ENCODE results near the gene CC2D1A.
"Not testable (repeated sequence)": the region's sequence is repeated elsewhere in the genome, so short reads cannot be mapped to it uniquely, and the experiment has no call there.

DNA sequence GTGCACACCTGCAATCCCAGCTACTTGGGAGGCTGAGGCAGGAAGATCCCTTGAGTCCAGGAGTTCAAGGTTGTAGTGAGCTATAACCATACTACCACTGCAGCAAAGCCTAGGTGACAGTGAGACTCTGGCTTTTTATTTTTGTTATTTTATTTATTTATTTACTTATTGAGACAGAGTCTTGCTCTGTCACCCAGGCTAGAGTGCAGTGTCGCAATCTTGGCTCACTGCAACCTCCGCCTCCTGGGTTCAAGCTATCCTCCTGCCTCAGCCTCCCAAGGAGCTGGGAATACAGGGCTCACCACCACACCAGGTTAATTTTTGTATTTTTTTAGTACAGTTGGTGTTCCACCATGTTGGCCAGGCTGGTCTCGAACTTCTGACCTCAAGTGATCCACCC, 67.5 kb downstream of the CC2D1A start:
- TF ChIP-seq, protein P1, sequence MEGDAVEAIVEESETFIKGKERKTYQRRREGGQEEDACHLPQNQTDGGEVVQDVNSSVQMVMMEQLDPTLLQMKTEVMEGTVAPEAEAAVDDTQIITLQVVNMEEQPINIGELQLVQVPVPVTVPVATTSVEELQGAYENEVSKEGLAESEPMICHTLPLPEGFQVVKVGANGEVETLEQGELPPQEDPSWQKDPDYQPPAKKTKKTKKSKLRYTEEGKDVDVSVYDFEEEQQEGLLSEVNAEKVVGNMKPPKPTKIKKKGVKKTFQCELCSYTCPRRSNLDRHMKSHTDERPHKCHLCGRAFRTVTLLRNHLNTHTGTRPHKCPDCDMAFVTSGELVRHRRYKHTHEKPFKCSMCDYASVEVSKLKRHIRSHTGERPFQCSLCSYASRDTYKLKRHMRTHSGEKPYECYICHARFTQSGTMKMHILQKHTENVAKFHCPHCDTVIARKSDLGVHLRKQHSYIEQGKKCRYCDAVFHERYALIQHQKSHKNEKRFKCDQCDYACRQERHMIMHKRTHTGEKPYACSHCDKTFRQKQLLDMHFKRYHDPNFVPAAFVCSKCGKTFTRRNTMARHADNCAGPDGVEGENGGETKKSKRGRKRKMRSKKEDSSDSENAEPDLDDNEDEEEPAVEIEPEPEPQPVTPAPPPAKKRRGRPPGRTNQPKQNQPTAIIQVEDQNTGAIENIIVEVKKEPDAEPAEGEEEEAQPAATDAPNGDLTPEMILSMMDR (IDR thresholded peaks at IDR 0.05 in 8 of 11, conservative IDR thresholded peaks at IDR 0.05 in 3 of 11) = not testable (repeated sequence)
- TF ChIP-seq POLR2A, POLR2AphosphoS5 (IDR thresholded peaks at IDR 0.05): not testable (repeated sequence)

Measured in spleen (tissue), 7 donors.